Nephron (organoid): ENCODE results near the gene SLC15A3.

ENCODE experiments used
- H3K27ac Mint-ChIP-seq, 3 experiments: 2 replicates each; pipeline ENCODE4 v1.8.0; 2020; ENCODE audit warnings: mixed read lengths in 3 of 3, mild to moderate bottlenecking in 2 of 3, moderate library complexity in 1 of 3
- H3K27me3 Mint-ChIP-seq: 2 replicates; pipeline ENCODE4 v1.8.0; 2021; ENCODE audit warnings: low read depth, mild to moderate bottlenecking, moderate library complexity, mixed read lengths
- H3K36me3 Mint-ChIP-seq: 2 replicates; pipeline ENCODE4 v1.8.0; 2020; ENCODE audit warnings: low read depth, mixed read lengths
- H3K4me1 Mint-ChIP-seq: 2 replicates; pipeline ENCODE4 v1.8.0; 2020; ENCODE audit warnings: mixed read lengths
- H3K4me3 Mint-ChIP-seq, 3 experiments: 2 replicates each; pipeline ENCODE4 v1.8.0; 2020; ENCODE audit warnings: mild to moderate bottlenecking in 3 of 3, mixed read lengths in 3 of 3, moderate library complexity in 2 of 3
- H3K9me3 Mint-ChIP-seq: 2 replicates; pipeline ENCODE4 v1.8.0; 2020; ENCODE audit warnings: mixed read lengths
- CTCF ChIP-seq, 3 experiments: fragments of 200-600 bp; sonication (generic); IDR thresholded peaks; one replicate each; pipeline ENCODE4 v1.5.0; 2021; ENCODE audit warnings: antibody characterized with exemption in 3 of 3; ENCODE audit not compliant: unreplicated experiment in 3 of 3

The SLC15A3 gene

GRCh38 chr11:60955571-60955970 is 3.6 kb upstream of the SLC15A3 start:
- TF ChIP-seq CTCF (IDR thresholded peaks at IDR 0.05; ENCODE audit: unreplicated experiment in 3 of 3): no peak
- Mint-ChIP-seq H3K36me3 (no peaks in the 10 kb centered on the region), H3K27ac (no peak overlapping the region), H3K4me1 (peaks cover 4% of the 10 kb centered on the region), H3K27me3 (peaks cover 10% of the 10 kb centered on the region), H3K9me3 (no peaks in the 10 kb centered on the region), H3K4me3 (no peak overlapping the region)

- no peak overlapping the region for H3K4me3 Mint-ChIP-seq
- TF ChIP-seq CTCF (IDR thresholded peaks at IDR 0.05; ENCODE audit: unreplicated experiment in 3 of 3): no peak
Measured at GRCh38 chr11:60954421-60954820, 2.4 kb upstream of the SLC15A3 start.

DNA sequence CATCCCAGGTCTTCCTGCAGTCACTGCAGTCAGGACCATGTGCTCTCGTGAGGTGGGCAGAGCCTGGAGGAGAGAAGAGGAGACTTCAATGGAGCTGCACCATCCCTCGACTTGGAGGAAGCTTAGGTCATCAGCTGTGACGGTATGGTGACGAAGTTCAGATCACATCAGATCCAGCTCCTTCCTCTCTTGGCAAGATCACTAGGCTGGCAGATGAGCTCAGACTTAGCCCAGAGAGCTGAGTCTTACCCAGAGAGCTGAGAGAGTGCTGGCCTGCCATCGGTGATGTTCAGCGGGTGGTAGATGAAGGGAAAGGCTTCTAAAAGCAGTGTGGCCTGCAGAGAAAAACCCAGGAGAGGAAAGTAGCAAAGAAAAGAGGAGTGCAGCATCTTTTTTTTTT is 1.8 kb upstream of the SLC15A3 start:
- peaks cover 18% of the 10 kb centered on the region for H3K4me1 Mint-ChIP-seq
- no peaks in the 10 kb centered on the region for H3K36me3 Mint-ChIP-seq
- peaks cover 21% of the 10 kb centered on the region for H3K27me3 Mint-ChIP-seq
- peak overlapping the region in 1 of 3 experiments; percentile 51 for H3K27ac Mint-ChIP-seq
- H3K4me3 Mint-ChIP-seq: no peak overlapping the region
- H3K9me3 Mint-ChIP-seq: no peaks in the 10 kb centered on the region
- TF ChIP-seq CTCF (IDR thresholded peaks at IDR 0.05; ENCODE audit: unreplicated experiment in 3 of 3): no peak

More at GRCh38 chr11:60954421-60954820, 2.4 kb upstream of the SLC15A3 start:
- Mint-ChIP-seq H3K4me1 (peaks cover 13% of the 10 kb centered on the region), H3K27me3 (peaks cover 18% of the 10 kb centered on the region), H3K27ac (no peak overlapping the region), H3K36me3 (no peaks in the 10 kb centered on the region), H3K9me3 (no peaks in the 10 kb centered on the region)

- H3K9me3 Mint-ChIP-seq: no peaks in the 10 kb centered on the region
- H3K4me1 Mint-ChIP-seq: peaks cover 28% of the 10 kb centered on the region
- peak overlapping the region in 2 of 3 experiments; percentile 41 to 92 for H3K27ac Mint-ChIP-seq
- TF ChIP-seq CTCF (IDR thresholded peaks at IDR 0.05; ENCODE audit: unreplicated experiment in 3 of 3): no peak
- H3K4me3 Mint-ChIP-seq: peak overlapping the region; percentile 49 to 65 (median 55)
- H3K36me3 Mint-ChIP-seq: no peaks in the 10 kb centered on the region
- H3K27me3 Mint-ChIP-seq: peaks cover 28% of the 10 kb centered on the region
Measured at GRCh38 chr11:60952742-60953170, 780 bp upstream of the SLC15A3 start.

- peaks cover 38% of the 10 kb centered on the region for H3K4me1 Mint-ChIP-seq
- H3K4me3 Mint-ChIP-seq: peak overlapping the region; percentile 61 to 79 (median 77)
- peaks cover 28% of the 10 kb centered on the region for H3K27me3 Mint-ChIP-seq
- TF ChIP-seq CTCF (IDR thresholded peaks at IDR 0.05; ENCODE audit: unreplicated experiment in 3 of 3): no peak
- no peaks in the 10 kb centered on the region for H3K9me3 Mint-ChIP-seq
- peak overlapping the region; percentile 41 to 92 (median 75) for H3K27ac Mint-ChIP-seq
- H3K36me3 Mint-ChIP-seq: no peaks in the 10 kb centered on the region
Measured at GRCh38 chr11:60951606-60951903, 421 bp downstream of the SLC15A3 start.

GRCh38 chr11:60950933-60951605 is 907 bp downstream of the SLC15A3 start:
- no peaks in the 10 kb centered on the region for H3K9me3 Mint-ChIP-seq
- H3K4me1 Mint-ChIP-seq: peaks cover 43% of the 10 kb centered on the region
- peaks cover 3% of the 10 kb centered on the region for H3K36me3 Mint-ChIP-seq
- peak overlapping the region in 2 of 3 experiments; percentile 17 to 77 for H3K4me3 Mint-ChIP-seq
- H3K27me3 Mint-ChIP-seq: peaks cover 28% of the 10 kb centered on the region
- no peak overlapping the region for H3K27ac Mint-ChIP-seq
- no peak for TF ChIP-seq CTCF (IDR thresholded peaks at IDR 0.05; ENCODE audit: unreplicated experiment in 3 of 3)
